ENCODE data around the gene SPECC1.

GRCh38 chr17:19987897-19988296 is 21.3 kb upstream of the SPECC1 start:
- TF ChIP-seq FOSL1 (IDR thresholded peaks at IDR 0.05; ENCODE audit: low read depth) (no peak), EZH2phosphoT487 (IDR thresholded peaks at IDR 0.05; ENCODE audit: borderline replicate concordance) (no peak), CTCF (IDR thresholded peaks at IDR 0.05 in 2 of 3, conservative IDR thresholded peaks at IDR 0.05 in 1 of 3; ENCODE audit: borderline replicate concordance in 1 of 3, insufficient read depth in 1 of 3, low read depth in 2 of 3, low read length in 2 of 3) (no peak), YY1 (IDR thresholded peaks at IDR 0.05; ENCODE audit: extremely low read depth, insufficient replicate concordance, low read depth, low read length) (no peak), POLR2A (IDR thresholded peaks at IDR 0.05; ENCODE audit: borderline replicate concordance, extremely low read depth, insufficient read depth, insufficient read length) (no peak), CBX3 (IDR thresholded peaks at IDR 0.05; ENCODE audit: low read depth) (no peak), EZH2 (IDR thresholded peaks at IDR 0.05) (no peak), POLR2AphosphoS5 (IDR thresholded peaks at IDR 0.05; ENCODE audit: low read depth, low read length) (no peak), SIN3A (IDR thresholded peaks at IDR 0.05; ENCODE audit: low read depth) (no peak)

Measured in HCT116 (cell line).